HG02970 (cell line): ENCODE results near the gene ZNF366.
"Not testable (repeated sequence)": the region's sequence is repeated elsewhere in the genome, so short reads cannot be mapped to it uniquely, and the experiment has no call there.

Experiments used
- ATAC-seq: cut with Tn5 transposase; IDR thresholded peaks from one replicate; pipeline ENCODE4 v1.9.1; 2021; ENCODE audit warnings: mild to moderate bottlenecking, moderate library complexity, moderate number of reproducible peaks; ENCODE audit not compliant: unreplicated experiment, low FRiP score

The ZNF366 gene

GRCh38 chr5:72415616-72416325, 91.4 kb downstream of the ZNF366 start:
- no peak for ATAC-seq

DNA sequence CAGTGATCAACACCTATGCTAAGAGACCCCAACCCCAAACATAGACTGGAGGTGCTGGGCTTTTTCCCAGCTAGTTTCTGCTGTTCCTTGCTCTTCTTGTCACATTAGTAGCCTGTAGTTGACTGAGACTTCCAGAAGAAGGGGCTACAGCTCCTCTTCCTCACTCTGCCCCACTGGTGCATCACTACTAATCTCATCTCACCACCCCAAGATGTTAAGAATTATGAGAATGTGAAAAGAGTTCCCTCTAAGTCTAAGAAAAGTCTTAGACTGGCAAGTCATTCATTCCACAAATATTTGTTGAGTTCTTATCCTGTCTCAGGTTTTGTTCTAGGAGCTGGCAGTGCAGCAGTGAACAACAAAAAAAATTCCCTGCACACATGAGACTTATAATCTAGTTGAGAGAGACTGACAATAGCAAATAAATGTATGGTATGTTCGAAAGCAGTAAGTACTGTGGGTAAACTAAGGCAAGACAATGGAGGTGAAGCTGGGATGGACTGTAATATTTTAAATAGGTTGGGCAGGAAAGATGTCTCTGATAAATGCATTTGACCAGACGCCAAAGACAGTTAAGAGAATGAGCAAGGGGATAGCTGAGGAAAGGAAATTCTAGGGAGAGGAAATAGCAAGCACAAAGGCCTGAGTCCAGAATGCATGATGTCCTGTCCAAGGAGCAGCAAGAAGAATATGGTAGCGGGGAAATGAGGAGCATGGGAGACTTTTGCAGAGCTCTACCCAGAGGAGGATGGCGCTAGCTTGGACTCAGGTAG, 94.7 kb downstream of the ZNF366 start:
- ATAC-seq: no peak

DNA sequence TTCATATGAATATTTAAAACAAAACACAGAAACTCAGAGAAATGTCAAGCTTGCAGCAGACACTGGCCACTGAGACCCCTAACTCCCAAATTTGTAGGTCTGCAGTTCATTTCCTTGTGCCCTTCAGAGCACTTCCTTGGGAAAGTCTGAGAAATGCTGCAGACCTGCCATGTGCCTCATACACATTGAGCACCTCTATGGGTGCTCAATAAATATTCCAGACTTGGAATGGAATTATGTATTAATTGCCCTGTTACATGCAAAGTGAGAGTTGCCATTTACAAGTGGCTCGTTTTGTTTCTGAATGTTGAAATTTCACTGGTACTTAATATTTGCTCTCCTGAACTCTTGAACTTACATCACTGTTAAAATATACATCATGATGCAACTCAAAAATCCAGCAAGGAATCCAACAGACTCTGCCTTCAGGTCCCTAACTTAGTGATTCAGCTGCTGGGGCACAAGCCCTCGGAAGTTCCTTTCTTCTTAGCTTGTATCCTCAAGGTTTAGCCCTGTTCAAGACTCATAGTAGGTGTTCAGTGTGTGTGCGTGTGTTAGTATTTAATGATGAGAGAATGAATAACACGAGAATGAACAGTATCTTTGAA, 96.4 kb downstream of the ZNF366 start:
- ATAC-seq: no peak

DNA sequence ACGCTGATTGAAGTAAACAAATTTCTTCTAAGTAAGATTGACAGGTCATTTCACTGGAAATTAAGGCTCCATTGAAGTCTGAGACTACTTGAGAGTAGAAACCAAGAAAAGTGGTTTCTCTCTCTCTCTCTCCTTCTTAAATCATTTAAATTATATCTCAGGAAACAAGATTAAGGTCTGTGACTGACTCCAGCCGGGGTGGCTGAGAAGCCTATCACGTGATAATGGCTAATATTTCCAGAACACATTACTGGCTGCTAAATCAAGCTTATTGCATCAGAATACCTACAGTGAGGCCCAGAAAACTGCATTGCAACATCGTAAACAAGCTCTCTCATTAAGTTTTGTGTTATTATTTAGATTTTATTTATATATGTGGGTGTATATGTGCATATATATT, 98.6 kb downstream of the ZNF366 start:
- ATAC-seq: no peak

DNA sequence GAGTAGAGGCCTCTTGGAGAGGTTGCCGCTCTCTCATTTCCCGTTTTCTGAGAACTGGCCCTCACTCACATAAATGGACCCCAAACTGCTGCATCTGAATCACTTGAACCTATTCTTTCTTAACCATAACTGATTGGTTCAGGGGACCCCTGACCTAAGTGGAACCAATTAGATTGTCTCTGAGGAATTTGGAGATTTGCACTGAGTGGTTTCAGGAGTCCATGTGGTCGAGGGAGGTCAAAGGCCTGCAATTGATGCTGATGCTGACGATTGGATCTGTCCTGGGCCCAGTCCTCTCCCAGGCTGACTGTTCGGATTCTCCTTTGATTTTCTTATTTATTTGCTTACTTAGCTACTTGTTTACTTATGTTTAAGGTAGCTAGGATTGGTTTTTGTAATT, 99.1 kb downstream of the ZNF366 start:
- no peak for ATAC-seq

GRCh38 chr5:72407541-72407940, 99.7 kb downstream of the ZNF366 start:
- ATAC-seq: no peak

DNA sequence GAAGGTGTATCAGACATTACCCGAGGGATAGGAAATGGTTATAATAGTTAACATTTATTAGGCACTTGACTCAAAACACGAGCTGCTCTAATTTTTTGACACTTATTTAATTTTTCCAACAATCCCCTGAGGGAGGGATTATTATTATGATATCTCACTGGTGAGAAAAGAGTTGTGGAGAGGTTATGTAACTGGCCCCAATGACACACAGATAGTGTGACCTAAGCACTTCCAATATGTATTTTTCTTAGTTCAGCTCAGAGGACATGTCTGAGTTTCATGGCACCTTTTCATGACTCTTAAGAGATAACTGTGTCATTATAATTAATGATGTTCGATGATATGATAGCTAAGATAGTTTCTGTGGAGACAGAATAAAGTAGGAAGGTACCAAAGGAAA, 100.1 kb downstream of the ZNF366 start:
- ATAC-seq: no peak

DNA sequence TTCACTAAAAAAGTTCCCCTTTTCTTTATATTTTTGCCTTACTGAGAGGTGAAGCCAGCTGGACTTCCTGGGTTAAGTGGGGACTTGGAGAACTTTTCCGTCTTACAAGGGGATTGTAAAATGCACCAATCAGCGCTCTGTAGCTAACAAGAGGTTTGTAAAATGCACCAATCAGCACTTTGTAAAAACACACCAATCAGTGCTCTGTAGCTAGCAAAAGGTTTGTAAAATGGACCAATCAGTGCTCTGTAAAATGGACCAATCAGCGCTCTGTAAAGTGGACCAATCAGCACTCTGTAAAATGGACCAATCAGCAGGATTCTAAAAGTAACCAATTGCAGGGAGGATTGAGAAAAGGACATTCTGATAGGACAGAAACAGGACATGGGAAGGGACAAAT, 102.4 kb downstream of the ZNF366 start:
- ATAC-seq: not testable (repeated sequence)

- ATAC-seq: no peak
These were observed 104.1 kb downstream of the ZNF366 start for GRCh38 chr5:72402959-72403628.

DNA sequence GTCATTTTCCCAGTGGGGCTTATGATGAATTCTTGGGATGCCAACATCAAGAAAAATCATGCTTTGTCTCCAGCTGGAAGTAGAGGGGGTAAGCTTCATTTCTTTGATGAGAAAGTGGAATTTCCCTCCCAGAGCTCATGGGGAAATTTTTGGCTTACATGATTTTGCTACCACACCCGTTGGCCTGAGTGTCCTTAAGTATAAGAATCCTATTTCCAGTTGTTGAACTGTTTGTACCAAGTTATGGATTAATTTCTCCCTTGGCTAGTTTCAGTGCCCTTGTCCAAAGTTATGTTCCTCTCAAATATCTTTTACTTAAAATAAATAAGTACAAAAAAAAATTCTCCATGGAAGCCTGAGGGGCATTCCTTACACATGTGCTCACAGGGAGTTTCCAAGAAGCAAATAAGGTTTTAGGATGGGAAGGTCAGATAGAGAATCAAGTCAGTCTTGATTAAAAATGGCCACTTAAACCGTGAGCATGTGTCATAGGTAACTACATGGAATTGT, 104.8 kb downstream of the ZNF366 start:
- no peak for ATAC-seq

DNA sequence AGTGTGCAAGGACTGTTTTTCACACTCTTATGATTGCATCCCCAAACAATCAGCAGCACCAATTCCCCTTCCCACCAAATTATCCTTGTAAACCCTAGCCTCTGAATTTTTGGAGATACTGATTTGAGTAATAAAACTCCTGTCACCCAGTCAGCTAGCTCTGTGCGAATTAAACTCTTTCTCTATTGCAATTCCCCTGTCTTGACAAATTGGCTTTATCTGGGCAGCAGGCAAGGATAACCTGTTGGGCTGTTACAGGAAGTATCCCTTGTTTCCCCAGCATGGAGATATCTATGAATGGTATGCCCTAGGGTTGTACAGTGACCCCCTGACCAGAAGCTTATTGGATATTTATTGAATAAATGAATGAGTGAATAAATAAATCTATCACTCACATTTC, 106.3 kb downstream of the ZNF366 start:
- no peak for ATAC-seq

- no peak for ATAC-seq
These were observed 109.4 kb downstream of the ZNF366 start for GRCh38 chr5:72397836-72398235.

DNA sequence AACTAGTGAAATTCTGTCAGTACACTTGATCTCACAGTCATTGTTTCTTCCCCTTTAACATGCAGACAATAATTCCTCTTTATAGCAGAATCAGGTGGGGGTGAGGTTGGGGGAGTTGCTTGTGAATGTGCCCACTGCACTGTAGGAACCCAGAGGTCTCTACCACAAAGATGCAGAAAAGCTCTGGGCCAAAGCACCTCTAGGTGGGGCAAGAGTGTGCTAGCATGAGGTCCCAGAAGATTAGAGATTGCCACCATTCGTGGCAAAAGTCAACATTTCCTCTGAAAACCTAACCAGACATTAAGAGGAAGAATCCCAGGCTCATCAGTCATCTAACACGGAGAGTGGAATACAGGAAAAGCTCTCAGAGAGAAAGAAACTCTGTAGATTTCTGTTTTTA, 112.5 kb downstream of the ZNF366 start:
- no peak for ATAC-seq

- no peak for ATAC-seq
These were observed 114.2 kb downstream of the ZNF366 start for GRCh38 chr5:72393052-72393451.
